GM18951 (cell line): ENCODE data around the gene KRT75.

Experiments
- POLR2A ChIP-seq: IDR thresholded peaks from 4 replicates; pipeline ENCODE4 v1.6.1; 2011; ENCODE audit warnings: mild to moderate bottlenecking; ENCODE audit not compliant: insufficient read length, insufficient read depth; ENCODE audit errors: extremely low read depth
- in situ Hi-C: fragments of 300-500 bp; cut with MboI; formaldehyde crosslinking; loops from one replicate; pipeline ENCODE4 v1.12.0; 2022; ENCODE audit warnings: low sequenced_read_pairs, mixed read lengths, inconsistent platforms; ENCODE audit not compliant: unreplicated experiment

The KRT75 gene

DNA sequence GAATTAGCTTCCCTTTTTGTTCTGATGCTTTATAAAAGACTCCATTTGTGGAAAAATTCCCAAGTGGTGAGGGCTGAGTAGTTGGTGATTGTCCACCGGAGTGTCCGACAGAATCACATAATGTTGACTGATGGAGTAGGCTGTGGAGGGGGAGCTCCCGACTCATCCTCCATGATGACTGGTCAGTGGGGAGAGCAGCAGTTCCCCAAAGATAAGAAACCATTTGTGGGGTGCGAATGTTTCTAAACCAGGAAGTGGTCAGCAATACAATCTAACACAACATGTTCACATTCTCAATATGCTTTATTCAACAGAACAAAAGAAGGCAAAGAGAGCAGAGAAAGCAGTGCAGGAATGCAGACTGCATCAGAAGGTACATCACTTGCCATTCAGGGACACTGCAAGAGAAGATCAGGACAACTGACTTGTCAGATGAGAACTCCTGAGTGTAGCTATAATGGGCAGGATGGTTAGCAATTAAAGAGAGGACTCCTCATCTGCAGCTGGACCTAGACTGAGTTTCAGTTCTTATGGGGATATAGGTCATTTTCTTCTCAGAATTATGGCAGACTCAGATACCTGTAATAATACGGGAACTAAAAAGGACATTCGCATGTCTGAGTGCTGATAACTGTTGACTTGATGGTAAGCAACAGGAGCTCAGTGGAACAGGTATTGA lies 12.3 kb upstream of the KRT75 start:
- in situ Hi-C loops, result no loop called here
- TF ChIP-seq POLR2A, result no peak

DNA sequence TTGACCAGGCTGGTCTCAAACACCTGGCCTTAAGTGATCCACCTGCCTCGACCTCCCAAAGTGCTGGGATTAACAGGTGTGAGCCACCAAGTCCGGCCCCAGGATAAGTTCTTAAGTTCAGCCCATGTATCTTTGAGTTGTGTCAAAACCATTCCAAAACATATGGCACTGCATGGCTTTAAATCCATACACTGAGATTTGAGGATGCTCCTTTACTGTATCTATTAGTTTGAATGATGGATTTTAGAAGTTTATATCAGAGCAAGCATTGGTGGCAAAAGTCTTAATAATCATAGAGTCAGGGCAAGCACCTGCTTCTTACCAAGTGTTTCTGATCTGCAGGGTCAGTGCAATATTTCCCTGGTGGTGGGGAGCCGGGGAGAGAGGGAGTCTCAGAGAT lies 11.7 kb upstream of the KRT75 start:
- TF ChIP-seq POLR2A, result no peak
- in situ Hi-C loops, result no loop called here

DNA sequence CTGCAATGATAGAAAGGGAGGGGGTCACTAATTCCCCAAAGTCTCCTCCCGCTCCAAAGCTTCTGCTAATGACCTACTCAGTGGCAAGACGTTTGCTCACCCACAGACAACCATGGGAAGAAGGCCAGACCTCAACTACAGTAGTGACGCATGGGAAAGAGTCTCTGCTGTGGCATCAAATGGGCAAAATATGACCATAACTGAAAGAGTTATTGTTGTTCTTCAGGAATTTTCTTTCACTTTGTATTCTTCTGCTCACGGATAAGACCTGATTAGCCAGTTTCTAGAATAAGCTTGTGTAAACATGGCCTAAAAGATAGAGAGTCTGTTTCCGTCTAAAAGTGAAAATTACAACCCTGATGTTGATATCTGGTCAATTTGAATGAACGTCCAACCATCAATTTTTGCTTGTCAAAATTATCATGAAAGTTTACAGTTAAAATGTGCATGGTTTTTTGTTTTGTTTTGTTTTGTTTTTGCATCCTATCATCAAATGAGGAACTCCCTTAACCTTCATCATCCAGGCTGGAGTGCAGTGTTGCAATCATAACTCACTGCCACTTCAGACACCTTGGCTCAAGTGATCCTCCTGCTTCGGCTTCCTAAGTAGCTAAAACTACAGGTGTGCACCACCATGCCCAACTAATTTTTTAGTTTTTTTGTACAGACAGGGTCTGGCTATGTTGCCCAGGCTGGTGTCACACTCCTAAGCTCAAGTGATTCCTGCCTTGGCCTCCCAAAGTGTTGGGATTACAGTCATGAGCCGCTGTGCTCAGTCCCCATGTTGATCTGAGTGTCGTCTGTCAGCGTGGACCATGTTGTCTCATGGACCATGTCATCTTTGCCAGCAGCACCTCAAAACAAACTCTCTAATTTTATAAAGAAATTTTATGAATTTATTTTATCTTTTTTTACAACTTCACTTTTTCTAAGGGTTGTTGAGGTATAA lies 10.8 kb upstream of the KRT75 start:
- in situ Hi-C loops, result no loop called here

DNA sequence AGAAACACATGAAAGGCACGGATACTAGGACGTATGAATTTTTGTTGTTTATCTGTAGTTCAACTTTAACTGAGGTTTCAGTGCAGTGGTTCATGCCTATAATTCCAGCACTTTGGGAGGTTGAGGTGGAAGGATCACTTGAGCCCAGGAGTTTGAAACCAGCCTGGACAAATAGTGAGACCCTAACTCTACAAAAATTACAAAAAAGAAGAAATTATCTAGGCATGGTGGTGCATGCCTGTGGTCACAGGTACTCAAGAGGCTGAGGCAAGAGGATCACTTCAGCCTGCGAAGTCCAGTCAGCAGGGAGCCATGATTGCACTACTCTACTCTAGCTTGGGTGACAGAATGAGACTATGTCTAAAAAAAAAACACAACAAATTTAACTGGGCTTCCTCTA lies 9.8 kb upstream of the KRT75 start:
- in situ Hi-C loops, result no loop called here
- no peak for TF ChIP-seq POLR2A

More for the DNA sequence above, 10.8 kb upstream of the KRT75 start:
- no peak for TF ChIP-seq POLR2A

DNA sequence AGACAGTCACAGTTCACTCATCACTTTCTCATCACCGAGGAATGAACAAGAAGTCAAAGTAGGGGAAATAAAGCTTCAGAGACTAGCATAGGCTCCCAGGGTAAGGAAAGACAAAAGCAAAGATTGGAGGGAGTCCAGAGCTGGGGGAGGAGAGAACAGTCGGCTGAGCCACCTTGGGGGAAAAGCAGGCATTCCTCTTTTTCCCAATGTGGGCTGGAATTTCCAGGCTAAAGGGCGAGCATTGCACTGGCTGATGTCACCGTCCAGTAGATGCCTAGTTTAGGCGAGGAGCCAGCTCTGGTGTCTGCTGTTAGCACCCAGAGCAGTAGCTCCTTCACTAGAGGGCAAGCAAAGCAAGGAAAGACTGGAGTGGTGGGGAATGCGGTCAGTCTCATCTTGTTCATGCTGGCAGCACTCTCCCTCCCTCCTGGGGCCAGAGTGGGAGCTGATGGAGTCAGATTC lies 8.5 kb upstream of the KRT75 start:
- in situ Hi-C loops, result no loop called here

DNA sequence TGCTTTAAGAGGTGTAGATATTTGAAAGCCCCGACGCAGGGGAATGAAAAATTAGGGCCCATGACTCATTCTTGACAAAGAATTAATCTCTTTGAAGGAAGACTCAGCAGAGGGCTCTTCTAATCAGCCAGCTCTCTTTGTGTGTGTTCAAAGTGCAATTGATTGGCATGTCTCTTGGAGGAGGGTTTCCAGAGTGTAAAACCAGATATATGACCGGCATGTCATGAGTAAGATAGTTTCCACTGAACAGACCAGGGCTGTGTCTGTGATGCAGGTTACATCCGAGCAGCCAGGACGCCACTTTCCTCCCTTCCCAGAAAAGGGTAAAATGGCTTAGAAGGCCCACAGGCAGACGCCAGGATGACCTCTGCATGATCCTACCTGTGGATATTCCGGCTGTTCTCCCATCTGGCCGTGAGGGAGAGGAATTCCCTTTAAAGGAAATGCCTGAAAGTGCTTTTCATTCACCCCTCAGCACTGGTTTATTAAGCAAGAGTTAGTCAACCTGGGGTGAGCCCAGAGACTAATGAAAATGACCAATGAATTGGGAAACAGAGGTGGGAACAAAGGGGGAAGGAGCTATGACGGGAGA lies 7.2 kb upstream of the KRT75 start:
- in situ Hi-C loops, result no loop called here
- TF ChIP-seq POLR2A, result no peak

More for the DNA sequence above, 8.5 kb upstream of the KRT75 start:
- TF ChIP-seq POLR2A, result no peak

DNA sequence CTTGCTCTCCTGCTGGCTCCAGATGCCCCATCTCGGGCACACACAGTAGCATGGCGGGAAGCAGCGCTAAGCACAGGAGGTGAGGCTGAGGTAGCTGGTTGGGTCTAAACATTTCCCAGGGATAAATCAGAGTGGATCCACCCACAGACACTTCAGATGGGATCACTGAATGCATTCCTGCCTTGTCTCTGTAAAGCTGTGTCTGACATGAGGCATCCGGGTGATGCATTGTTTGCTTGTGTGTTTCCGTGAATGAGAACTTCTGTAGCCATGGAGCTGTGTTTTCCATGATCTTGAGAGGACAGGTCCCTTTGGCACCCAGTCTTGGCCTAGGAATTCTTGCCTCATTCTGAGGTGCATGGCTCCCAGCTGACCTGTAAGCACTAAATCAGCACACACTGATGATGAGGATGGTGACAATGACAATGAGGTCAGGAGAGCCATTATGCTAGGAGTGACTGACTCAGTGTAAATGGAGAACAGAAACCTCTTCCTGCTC lies 6.7 kb upstream of the KRT75 start:
- TF ChIP-seq POLR2A, result no peak
- in situ Hi-C loops, result no loop called here

DNA sequence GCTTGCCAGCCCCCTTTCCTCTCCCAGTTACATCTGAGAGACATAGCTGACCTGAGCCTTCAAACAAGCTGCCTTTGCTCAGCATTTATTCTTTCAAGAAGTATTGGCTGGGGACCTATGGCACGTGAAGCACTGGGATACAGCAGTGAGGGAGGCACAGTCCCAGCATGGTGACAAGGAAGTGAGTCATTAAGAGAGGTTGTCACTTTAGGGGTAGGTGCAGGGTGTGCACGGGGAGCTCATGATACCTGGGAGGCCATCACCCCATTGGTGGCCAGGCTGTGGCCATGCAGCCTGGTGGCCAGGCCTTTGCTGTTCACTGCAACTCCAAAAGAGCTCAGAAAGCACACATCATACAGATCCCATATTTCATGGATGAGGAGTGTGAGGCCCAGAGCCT lies 5.7 kb upstream of the KRT75 start:
- TF ChIP-seq POLR2A, result no peak
- in situ Hi-C loops, result no loop called here

DNA sequence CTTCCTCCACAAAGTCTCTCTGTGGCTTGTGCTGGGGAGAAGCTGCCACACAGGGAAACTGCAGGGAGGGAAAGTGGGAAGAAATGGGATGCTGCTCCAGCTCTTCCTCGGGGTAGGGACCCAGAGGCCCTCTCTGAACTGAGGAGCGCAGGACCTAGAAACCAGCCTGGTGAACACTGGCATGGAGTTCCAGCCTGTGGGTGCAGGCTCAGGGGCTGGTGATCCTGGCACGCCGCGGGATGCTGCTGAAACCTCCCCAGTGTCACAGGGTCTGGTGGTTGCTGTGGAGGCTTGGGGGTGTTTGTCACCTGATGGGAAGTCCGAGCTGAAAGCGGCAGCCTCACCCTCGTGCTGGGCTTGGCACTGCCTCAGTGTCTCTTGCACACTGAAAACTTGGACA lies 5.2 kb upstream of the KRT75 start:
- no peak for TF ChIP-seq POLR2A
- in situ Hi-C loops, result no loop called here

DNA sequence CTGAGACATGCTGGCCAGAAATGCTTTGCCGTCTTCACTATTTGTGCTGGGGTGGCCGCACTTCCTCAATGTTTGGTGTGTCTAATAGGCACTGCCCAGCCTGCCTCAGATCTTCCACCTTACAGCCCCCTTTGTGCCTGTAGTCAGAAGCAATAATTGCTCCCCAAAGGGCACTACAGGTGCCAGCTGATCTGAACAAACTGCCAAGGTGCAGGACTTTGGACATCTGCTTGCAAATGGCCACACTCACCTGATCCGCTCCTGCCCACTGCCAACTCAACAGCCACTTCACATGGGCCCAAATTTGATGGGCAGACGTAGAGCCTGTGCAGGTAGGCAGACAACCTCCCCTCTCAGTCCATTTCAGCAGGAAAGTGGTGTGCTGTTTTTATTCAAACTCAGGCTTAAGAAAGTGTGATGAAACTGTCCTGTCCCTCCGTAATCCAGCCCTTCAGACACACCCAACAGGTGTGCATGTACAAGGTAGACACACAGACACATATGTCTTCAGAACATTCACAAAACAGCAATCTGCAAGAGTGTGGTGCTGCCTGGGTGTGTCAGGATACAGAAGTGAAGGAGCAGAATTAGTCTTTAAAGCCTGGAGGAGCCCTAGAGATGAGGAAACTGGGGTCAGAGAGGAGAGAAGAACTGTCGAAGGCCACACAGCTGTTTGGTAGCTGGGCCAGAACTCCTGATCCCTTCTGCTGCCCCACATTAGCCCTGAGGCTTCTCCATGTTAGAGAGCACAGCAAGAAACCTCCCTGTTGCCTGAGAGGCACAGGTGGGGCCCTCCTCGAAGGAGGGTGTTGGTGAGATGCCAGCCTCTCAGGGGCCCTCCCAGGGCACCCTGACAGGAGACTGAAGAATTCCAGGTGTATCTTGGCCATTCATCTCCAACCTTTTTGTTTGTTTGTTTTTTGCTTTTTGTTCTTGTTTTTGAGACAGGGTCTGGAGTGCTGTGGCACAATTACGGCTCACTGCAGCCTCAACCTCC lies 4.4 kb upstream of the KRT75 start:
- no peak for TF ChIP-seq POLR2A
- in situ Hi-C loops, result no loop called here

DNA sequence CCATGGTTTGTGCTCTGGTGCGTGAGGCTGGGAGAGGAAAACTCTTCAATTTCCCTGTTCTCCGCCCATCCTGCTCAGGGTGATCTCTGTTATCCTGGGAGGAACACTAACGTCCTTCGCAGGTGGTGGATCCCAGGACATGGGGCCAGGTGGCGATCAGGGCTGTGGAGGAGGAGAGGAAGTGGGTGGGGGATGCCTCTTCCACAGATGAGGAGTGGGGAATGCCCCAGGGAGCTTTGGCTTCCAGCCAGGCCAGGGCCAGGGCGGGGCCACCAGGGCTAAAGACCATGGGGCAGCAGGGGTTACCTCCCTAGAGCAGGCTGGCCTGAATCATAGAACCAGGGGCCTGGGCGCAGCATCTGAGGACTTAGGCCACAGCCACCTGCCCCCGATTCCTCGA lies 3.3 kb upstream of the KRT75 start:
- no peak for TF ChIP-seq POLR2A
- in situ Hi-C loops, result no loop called here

DNA sequence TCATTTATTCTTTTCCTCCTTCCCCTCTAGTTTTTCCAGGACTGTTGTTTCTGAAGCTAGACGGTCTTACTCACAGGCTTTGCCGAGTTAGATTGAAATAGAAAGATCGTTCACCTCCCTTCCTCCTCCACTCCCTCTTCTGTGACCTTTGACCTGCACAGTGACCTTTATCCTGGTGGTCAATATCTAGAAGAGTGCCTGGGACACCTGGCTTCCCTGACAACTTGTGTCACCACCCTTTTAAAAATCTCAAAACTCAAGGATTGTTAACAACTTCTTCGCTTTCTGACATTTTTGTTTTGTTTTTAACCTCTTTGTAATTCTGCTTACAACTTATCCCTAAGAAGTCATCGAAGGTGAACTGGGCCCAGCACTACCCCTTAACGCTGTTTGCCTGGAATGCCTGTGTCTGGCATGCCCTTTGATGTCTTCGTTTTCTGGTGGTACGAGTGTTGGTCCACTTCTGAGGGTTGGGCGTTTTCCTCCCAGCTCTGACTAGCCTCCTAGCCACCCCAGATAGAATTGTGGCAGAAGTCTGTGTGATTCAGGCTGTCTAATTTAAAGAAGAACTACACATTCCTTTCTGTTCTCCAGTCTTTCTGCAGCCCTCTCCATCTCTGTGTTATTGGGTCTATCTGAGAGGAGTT lies 2.8 kb upstream of the KRT75 start:
- in situ Hi-C loops, result no loop called here
- no peak for TF ChIP-seq POLR2A
